ENCODE data around the gene ZNF804B. TPM values are rescaled to one million over a fixed set of nuclear protein-coding genes. Genes with fewer than 3 reads are reported as not detected.

ZNF804B gene
- total RNA-seq, 2 experiments from 2014 or later = not detected

GRCh38 chr7:89247207-89247606, 487.7 kb downstream of the ZNF804B start:
- H3K27me3 Mint-ChIP-seq (ENCODE audit: low read depth) = no peaks in the 10 kb centered on the region

GRCh38 chr7:89259085-89259484, 499.6 kb downstream of the ZNF804B start:
- ChIA-PET POLR2A (no interaction called here), CTCF (no interaction called here)
- no peaks in the 10 kb centered on the region for H3K9me3 Mint-ChIP-seq (ENCODE audit: insufficient read depth)
- no peaks in the 10 kb centered on the region for H3K36me3 Mint-ChIP-seq (ENCODE audit: low read depth)
- ATAC-seq (peak; percentile 64), DNase-seq (no peak)
- H3K4me1 Mint-ChIP-seq (ENCODE audit: low read depth) = peaks cover 10% of the 10 kb centered on the region
- no peak overlapping the region for H3K4me3 Mint-ChIP-seq
- H3K27me3 Mint-ChIP-seq (ENCODE audit: low read depth) = peaks cover 16% of the 10 kb centered on the region
- H3K27ac Mint-ChIP-seq = no peak overlapping the region

More at GRCh38 chr7:89247207-89247606, 487.7 kb downstream of the ZNF804B start:
- ChIA-PET POLR2A (no interaction called here), CTCF (no interaction called here)
- no peak overlapping the region for H3K27ac Mint-ChIP-seq
- no peaks in the 10 kb centered on the region for H3K9me3 Mint-ChIP-seq (ENCODE audit: insufficient read depth)
- ATAC-seq (no peak), DNase-seq (no peak)
- H3K4me1 Mint-ChIP-seq (ENCODE audit: low read depth) = no peaks in the 10 kb centered on the region
- H3K4me3 Mint-ChIP-seq = no peak overlapping the region
- H3K36me3 Mint-ChIP-seq (ENCODE audit: low read depth) = no peaks in the 10 kb centered on the region

GRCh38 chr7:89264126-89264525, 504.6 kb downstream of the ZNF804B start:
- no peaks in the 10 kb centered on the region for H3K36me3 Mint-ChIP-seq (ENCODE audit: low read depth)
- CTCF ChIA-PET = no interaction called here
- H3K27ac Mint-ChIP-seq = no peak overlapping the region
- H3K4me3 Mint-ChIP-seq = no peak overlapping the region
- POLR2A ChIA-PET = no interaction called here
- H3K4me1 Mint-ChIP-seq (ENCODE audit: low read depth) = peaks cover 4% of the 10 kb centered on the region
- no peaks in the 10 kb centered on the region for H3K9me3 Mint-ChIP-seq (ENCODE audit: insufficient read depth)
- H3K27me3 Mint-ChIP-seq (ENCODE audit: low read depth) = peaks cover 16% of the 10 kb centered on the region
- no peak for ATAC-seq
- no peak for DNase-seq

- Mint-ChIP-seq H3K9me3 (ENCODE audit: insufficient read depth) (no peaks in the 10 kb centered on the region), H3K27me3 (ENCODE audit: low read depth) (peaks cover 9% of the 10 kb centered on the region), H3K27ac (no peak overlapping the region), H3K4me1 (ENCODE audit: low read depth) (no peaks in the 10 kb centered on the region), H3K4me3 (no peak overlapping the region), H3K36me3 (ENCODE audit: low read depth) (no peaks in the 10 kb centered on the region)
- CTCF ChIA-PET = no interaction called here
- ATAC-seq (no peak), DNase-seq (no peak)
- POLR2A ChIA-PET = no interaction called here
These were observed 506.1 kb downstream of the ZNF804B start for GRCh38 chr7:89265631-89266030.

GRCh38 chr7:89283302-89283701, 523.8 kb downstream of the ZNF804B start:
- ATAC-seq = no peak
- CTCF ChIA-PET = no interaction called here
- Mint-ChIP-seq H3K9me3 (ENCODE audit: insufficient read depth) (peaks cover 4% of the 10 kb centered on the region), H3K27ac (no peak overlapping the region), H3K4me3 (no peak overlapping the region), H3K36me3 (ENCODE audit: low read depth) (no peaks in the 10 kb centered on the region), H3K4me1 (ENCODE audit: low read depth) (no peaks in the 10 kb centered on the region), H3K27me3 (ENCODE audit: low read depth) (no peaks in the 10 kb centered on the region)
- POLR2A ChIA-PET = no interaction called here
- no peak for DNase-seq

- Mint-ChIP-seq H3K4me1 (ENCODE audit: low read depth) (no peaks in the 10 kb centered on the region), H3K27me3 (ENCODE audit: low read depth) (no peaks in the 10 kb centered on the region), H3K27ac (no peak overlapping the region), H3K36me3 (ENCODE audit: low read depth) (no peaks in the 10 kb centered on the region), H3K4me3 (no peak overlapping the region), H3K9me3 (ENCODE audit: insufficient read depth) (no peaks in the 10 kb centered on the region)
- CTCF ChIA-PET = no interaction called here
- no peak for ATAC-seq
- DNase-seq = no peak
- POLR2A ChIA-PET = no interaction called here
These were observed 549.0 kb downstream of the ZNF804B start for GRCh38 chr7:89308535-89308934.

GRCh38 chr7:89311886-89312285, 552.4 kb downstream of the ZNF804B start:
- POLR2A ChIA-PET = no interaction called here
- H3K36me3 Mint-ChIP-seq (ENCODE audit: low read depth) = no peaks in the 10 kb centered on the region

GRCh38 chr7:89312551-89312950, 553.1 kb downstream of the ZNF804B start:
- no peaks in the 10 kb centered on the region for H3K27me3 Mint-ChIP-seq (ENCODE audit: low read depth)
- no peaks in the 10 kb centered on the region for H3K36me3 Mint-ChIP-seq (ENCODE audit: low read depth)
- no peak overlapping the region for H3K4me3 Mint-ChIP-seq
- ATAC-seq (no peak), DNase-seq (no peak)
- H3K4me1 Mint-ChIP-seq (ENCODE audit: low read depth) = no peaks in the 10 kb centered on the region
- CTCF ChIA-PET = no interaction called here
- H3K27ac Mint-ChIP-seq = no peak overlapping the region
- POLR2A ChIA-PET = no interaction called here
- H3K9me3 Mint-ChIP-seq (ENCODE audit: insufficient read depth) = no peaks in the 10 kb centered on the region

More at GRCh38 chr7:89311886-89312285, 552.4 kb downstream of the ZNF804B start:
- Mint-ChIP-seq H3K27me3 (ENCODE audit: low read depth) (no peaks in the 10 kb centered on the region), H3K9me3 (ENCODE audit: insufficient read depth) (no peaks in the 10 kb centered on the region), H3K4me1 (ENCODE audit: low read depth) (no peaks in the 10 kb centered on the region), H3K27ac (no peak overlapping the region), H3K4me3 (no peak overlapping the region)
- ATAC-seq = no peak
- CTCF ChIA-PET = no interaction called here
- no peak for DNase-seq

GRCh38 chr7:89316584-89317251, 557.2 kb downstream of the ZNF804B start:
- ATAC-seq (no peak), DNase-seq (no peak)
- CTCF ChIA-PET = no interaction called here
- Mint-ChIP-seq H3K36me3 (ENCODE audit: low read depth) (no peaks in the 10 kb centered on the region), H3K27me3 (ENCODE audit: low read depth) (no peaks in the 10 kb centered on the region), H3K9me3 (ENCODE audit: insufficient read depth) (no peaks in the 10 kb centered on the region), H3K4me1 (ENCODE audit: low read depth) (no peaks in the 10 kb centered on the region), H3K27ac (no peak overlapping the region), H3K4me3 (no peak overlapping the region)
- POLR2A ChIA-PET = no interaction called here

GRCh38 chr7:89332026-89332425, 572.5 kb downstream of the ZNF804B start:
- peaks cover 3% of the 10 kb centered on the region for H3K27me3 Mint-ChIP-seq (ENCODE audit: low read depth)
- no peak for DNase-seq

GRCh38 chr7:89334797-89335196, 575.3 kb downstream of the ZNF804B start:
- ChIA-PET CTCF (interaction anchor here (0.9 kb wide), 1 partner anchor 285 kb away, joined by 4 read pairs; no protein-coding TSS in a partner anchor), POLR2A (no interaction called here)
- H3K9me3 Mint-ChIP-seq (ENCODE audit: insufficient read depth) = no peaks in the 10 kb centered on the region
- H3K27ac Mint-ChIP-seq = no peak overlapping the region
- H3K27me3 Mint-ChIP-seq (ENCODE audit: low read depth) = peaks cover 3% of the 10 kb centered on the region
- ATAC-seq = no peak
- H3K4me3 Mint-ChIP-seq = no peak overlapping the region
- DNase-seq = no peak
- no peaks in the 10 kb centered on the region for H3K4me1 Mint-ChIP-seq (ENCODE audit: low read depth)
- no peaks in the 10 kb centered on the region for H3K36me3 Mint-ChIP-seq (ENCODE audit: low read depth)

More at GRCh38 chr7:89332026-89332425, 572.5 kb downstream of the ZNF804B start:
- no peaks in the 10 kb centered on the region for H3K9me3 Mint-ChIP-seq (ENCODE audit: insufficient read depth)
- no peak for ATAC-seq
- no peak overlapping the region for H3K4me3 Mint-ChIP-seq
- H3K4me1 Mint-ChIP-seq (ENCODE audit: low read depth) = no peaks in the 10 kb centered on the region
- CTCF ChIA-PET = no interaction called here
- no peaks in the 10 kb centered on the region for H3K36me3 Mint-ChIP-seq (ENCODE audit: low read depth)
- POLR2A ChIA-PET = no interaction called here
- no peak overlapping the region for H3K27ac Mint-ChIP-seq

- ChIA-PET CTCF (interaction anchor here (0.9 kb wide), 1 partner anchor 284 kb away, joined by 4 read pairs; no protein-coding TSS in a partner anchor), POLR2A (no interaction called here)
- DNase-seq = no peak
- ATAC-seq = no peak
- no peaks in the 10 kb centered on the region for H3K4me1 Mint-ChIP-seq (ENCODE audit: low read depth)
- H3K27me3 Mint-ChIP-seq (ENCODE audit: low read depth) = peaks cover 3% of the 10 kb centered on the region
- no peaks in the 10 kb centered on the region for H3K36me3 Mint-ChIP-seq (ENCODE audit: low read depth)
- H3K27ac Mint-ChIP-seq = no peak overlapping the region
- H3K4me3 Mint-ChIP-seq = no peak overlapping the region
- no peaks in the 10 kb centered on the region for H3K9me3 Mint-ChIP-seq (ENCODE audit: insufficient read depth)
These were observed 576.0 kb downstream of the ZNF804B start for GRCh38 chr7:89335490-89335889.

- POLR2A ChIA-PET = no interaction called here
- DNase-seq (no peak), ATAC-seq (no peak)
- no peak overlapping the region for H3K4me3 Mint-ChIP-seq
- H3K4me1 Mint-ChIP-seq (ENCODE audit: low read depth) = no peaks in the 10 kb centered on the region
- no peaks in the 10 kb centered on the region for H3K9me3 Mint-ChIP-seq (ENCODE audit: insufficient read depth)
- CTCF ChIA-PET = no interaction called here
- no peak overlapping the region for H3K27ac Mint-ChIP-seq
- no peaks in the 10 kb centered on the region for H3K36me3 Mint-ChIP-seq (ENCODE audit: low read depth)
- peaks cover 3% of the 10 kb centered on the region for H3K27me3 Mint-ChIP-seq (ENCODE audit: low read depth)
These were observed 576.6 kb downstream of the ZNF804B start for GRCh38 chr7:89336121-89336520.

All from activated CD8-positive, alpha-beta T cell treated with anti-CD3 and anti-CD28 coated beads, Interleukin-2, amount 10 ng/mL, durations not matched to agents 7 days and 5 days (primary cell).